Neural cell (in vitro differentiated cells): Measurements from ENCODE around the gene LRRC1. TPM values are rescaled to one million over a fixed set of nuclear protein-coding genes. Genes with fewer than 3 reads are reported as not detected.

Experiments used
- H2AFZ ChIP-seq: fragments of 200-600, 300-800 bp; sonication (generic), shearing (Covaris generic); 2 replicates; pipeline ENCODE4 v1.6.0; 2014; ENCODE audit warnings: low read depth, mild to moderate bottlenecking, antibody characterized with exemption, low read length, moderate library complexity
- H3F3A ChIP-seq: fragments of 200-600 bp; shearing (Covaris generic); 2 replicates; pipeline ENCODE4 v1.6.1; 2016; ENCODE audit warnings: mild to moderate bottlenecking, moderate library complexity, mixed read lengths, antibody characterized with exemption, low read length; ENCODE audit not compliant: insufficient read depth, poor library complexity, severe bottlenecking
- H3K27ac ChIP-seq: fragments of 200-600, 300-800 bp; sonication (generic), shearing (Covaris generic); 2 replicates; pipeline ENCODE4 v1.5.1; 2014; ENCODE audit warnings: mild to moderate bottlenecking, low read length, moderate library complexity
- H3K27me3 ChIP-seq: fragments of 300-800, 200-600 bp; sonication (generic), shearing (Covaris generic); 2 replicates; pipeline ENCODE4 v1.6.0; 2014; ENCODE audit warnings: mild to moderate bottlenecking, low read depth, low read length, moderate library complexity; ENCODE audit not compliant: insufficient read depth
- H3K36me3 ChIP-seq: fragments of 300-800, 200-600 bp; sonication (generic), shearing (Covaris generic); 2 replicates; pipeline ENCODE4 v1.5.1; 2014; ENCODE audit warnings: mild to moderate bottlenecking, antibody characterized with exemption, low read length, moderate library complexity; ENCODE audit not compliant: insufficient read depth
- H3K4me2 ChIP-seq: fragments of 300-800, 200-600 bp; sonication (generic), shearing (Covaris generic); 2 replicates; pipeline ENCODE4 v1.6.0; 2014; ENCODE audit warnings: mild to moderate bottlenecking, low read length
- H3K4me3 ChIP-seq: fragments of 300-800, 200-600 bp; sonication (generic), shearing (Covaris generic); 2 replicates; pipeline ENCODE4 v1.5.1; 2014; ENCODE audit warnings: mild to moderate bottlenecking, low read length, moderate library complexity
- H3K79me2 ChIP-seq: fragments of 200-600 bp; shearing (Covaris generic); replicated peaks from 2 replicates; pipeline ENCODE4 v1.6.0; 2014; ENCODE audit warnings: mild to moderate bottlenecking, low read length, moderate library complexity; ENCODE audit not compliant: insufficient read depth
- H3K9ac ChIP-seq: fragments of 300-800, 200-600 bp; sonication (generic), shearing (Covaris generic); 2 replicates; pipeline ENCODE4 v1.6.1; 2016; ENCODE audit warnings: mild to moderate bottlenecking, low read length, mixed read lengths
- H3K9me2 ChIP-seq: fragments of 200-600 bp; shearing (Covaris generic); 2 replicates; pipeline ENCODE4 v1.6.1; 2016; ENCODE audit warnings: mild to moderate bottlenecking, low read length, mixed read lengths; ENCODE audit not compliant: insufficient read depth
- H3K9me3 ChIP-seq: fragments of 200-600, 300-800 bp; sonication (generic), shearing (Covaris generic); 2 replicates; pipeline ENCODE4 v1.6.1; 2016; ENCODE audit warnings: mild to moderate bottlenecking, mixed run types, low read length, moderate library complexity, mixed read lengths
- H4K20me1 ChIP-seq: fragments of 200-600 bp; shearing (Covaris generic); 2 replicates; pipeline ENCODE4 v1.6.1; 2016; ENCODE audit warnings: mild to moderate bottlenecking, mixed run types; ENCODE audit not compliant: insufficient read depth
- EP300 ChIP-seq: fragments of 450-650 bp; conservative IDR thresholded peaks from 2 replicates; pipeline ENCODE4 v1.6.1; 2014; ENCODE audit warnings: antibody characterized with exemption, mild to moderate bottlenecking, moderate library complexity; ENCODE audit not compliant: poor library complexity, severe bottlenecking
- EZH2 ChIP-seq: fragments of 200-600, 300-800 bp; shearing (Covaris generic), sonication (generic); IDR thresholded peaks from 2 replicates; pipeline ENCODE4 v1.6.1; 2014; ENCODE audit warnings: antibody characterized with exemption, low read length, borderline replicate concordance, mild to moderate bottlenecking; ENCODE audit not compliant: insufficient read depth, poor library complexity, severe bottlenecking
- MXI1 ChIP-seq: fragments of 450-650 bp; conservative IDR thresholded peaks from 2 replicates; pipeline ENCODE4 v1.6.1; 2014; ENCODE audit warnings: antibody characterized with exemption, mild to moderate bottlenecking; ENCODE audit not compliant: poor library complexity, severe bottlenecking
- POLR2AphosphoS5 ChIP-seq: IDR thresholded peaks from 2 replicates; pipeline ENCODE4 v1.6.1; 2012
- RAD21 ChIP-seq: fragments of 450-650 bp; conservative IDR thresholded peaks from 2 replicates; pipeline ENCODE4 v1.6.1; 2014; ENCODE audit warnings: antibody characterized with exemption, mild to moderate bottlenecking, moderate library complexity
- REST ChIP-seq: IDR thresholded peaks from 2 replicates; pipeline ENCODE4 v1.6.1; 2012; ENCODE audit warnings: borderline replicate concordance
- SMC3 ChIP-seq: fragments of 450-650 bp; conservative IDR thresholded peaks from 2 replicates; pipeline ENCODE4 v1.6.1; 2014; ENCODE audit warnings: antibody characterized with exemption, mild to moderate bottlenecking, moderate library complexity; ENCODE audit not compliant: poor library complexity
- TAF1 ChIP-seq: IDR thresholded peaks from 2 replicates; pipeline ENCODE4 v1.6.1; 2012; ENCODE audit warnings: low read depth
- polyA plus RNA-seq: library from polyadenylated mRNA; depleted of rRNA; stranded (reverse); fragments of >200 nt; gene quantifications from 2 replicates; pipeline ENCODE4 v1.2.3, GENCODE V29; 2014
- TF ChIP-seq, protein P1 (sequence below): fragments of 450-650 bp; IDR thresholded peaks from 2 replicates; pipeline ENCODE4 v1.5.1; 2014; ENCODE audit warnings: antibody characterized with exemption, mild to moderate bottlenecking, moderate library complexity; ENCODE audit not compliant: poor library complexity, severe bottlenecking

Gene LRRC1
- polyA plus RNA-seq, 1 donor from 2014 or later: 21.2 TPM

DNA sequence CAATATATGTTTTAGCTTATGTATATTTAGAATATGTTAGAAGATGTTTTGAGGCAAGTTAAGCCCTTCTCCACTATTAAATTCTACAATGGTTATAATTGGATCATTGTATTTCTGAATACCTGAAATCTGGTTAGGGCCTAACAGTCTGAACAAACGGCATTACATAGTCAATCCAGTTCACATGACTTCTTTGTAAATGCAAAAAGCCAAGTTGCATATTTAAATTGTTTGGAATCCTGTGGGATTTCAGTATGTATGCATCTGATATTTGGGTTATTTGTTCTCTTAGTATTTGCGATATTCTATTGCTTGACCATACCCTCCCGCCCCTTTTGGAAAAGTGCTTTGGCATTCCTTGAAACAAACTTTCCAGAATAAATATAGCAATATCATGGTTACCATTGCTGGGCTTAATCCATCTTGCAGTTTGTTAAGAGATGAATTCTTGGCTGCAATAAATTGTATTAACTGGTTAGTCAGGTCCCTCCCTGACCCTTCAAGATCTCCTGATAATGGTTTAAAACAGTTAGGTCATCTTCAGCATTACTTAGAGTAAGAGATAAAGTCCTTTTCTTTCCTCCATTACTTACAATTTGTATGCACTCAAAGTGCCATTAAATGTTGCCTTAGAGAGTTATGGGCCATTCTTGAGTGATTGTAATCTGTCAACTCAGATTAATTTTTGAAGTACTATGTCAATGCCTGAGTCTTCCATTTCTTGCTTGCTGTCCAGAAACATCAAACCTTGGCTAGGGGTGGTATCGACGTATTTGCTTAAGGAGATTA is 36.5 kb downstream of the LRRC1 start:
- H3K27me3 ChIP-seq: no peaks in the 10 kb centered on the region
- no peaks in the 10 kb centered on the region for H3K9me3 ChIP-seq
- H2AFZ ChIP-seq: no peak overlapping the region
- H3K4me3 ChIP-seq: no peak overlapping the region
- H3K9ac ChIP-seq: no peak overlapping the region
- peaks cover 7% of the 10 kb centered on the region for H3F3A ChIP-seq
- H3K27ac ChIP-seq: no peak overlapping the region
- H3K79me2 ChIP-seq: peaks cover 44% of the 10 kb centered on the region
- H3K9me2 ChIP-seq: no peaks in the 10 kb centered on the region
- no peaks in the 10 kb centered on the region for H4K20me1 ChIP-seq
- H3K36me3 ChIP-seq: no peaks in the 10 kb centered on the region
- TF ChIP-seq TAF1: no peak
- TF ChIP-seq SMC3: no peak
- no peak for TF ChIP-seq POLR2AphosphoS5
- H3K4me2 ChIP-seq: no peak overlapping the region

GRCh38 chr6:53831936-53832660 is 37.3 kb downstream of the LRRC1 start:
- Histone ChIP-seq H3K4me3 (no peak overlapping the region), H4K20me1 (no peaks in the 10 kb centered on the region), H3K9ac (no peak overlapping the region), H2AFZ (no peak overlapping the region), H3K4me2 (no peak overlapping the region), H3K27me3 (no peaks in the 10 kb centered on the region), H3K27ac (peak overlapping the region; percentile 73), H3K9me3 (no peaks in the 10 kb centered on the region), H3K36me3 (no peaks in the 10 kb centered on the region), H3K79me2 (peaks cover 38% of the 10 kb centered on the region), H3K9me2 (no peaks in the 10 kb centered on the region), H3F3A (peaks cover 7% of the 10 kb centered on the region)
- TF ChIP-seq MXI1 (no peak), TAF1 (no peak), REST (no peak), EZH2 (no peak), POLR2AphosphoS5 (no peak), EP300 (no peak), RAD21 (no peak), SMC3 (no peak)
- TF ChIP-seq, protein P1, sequence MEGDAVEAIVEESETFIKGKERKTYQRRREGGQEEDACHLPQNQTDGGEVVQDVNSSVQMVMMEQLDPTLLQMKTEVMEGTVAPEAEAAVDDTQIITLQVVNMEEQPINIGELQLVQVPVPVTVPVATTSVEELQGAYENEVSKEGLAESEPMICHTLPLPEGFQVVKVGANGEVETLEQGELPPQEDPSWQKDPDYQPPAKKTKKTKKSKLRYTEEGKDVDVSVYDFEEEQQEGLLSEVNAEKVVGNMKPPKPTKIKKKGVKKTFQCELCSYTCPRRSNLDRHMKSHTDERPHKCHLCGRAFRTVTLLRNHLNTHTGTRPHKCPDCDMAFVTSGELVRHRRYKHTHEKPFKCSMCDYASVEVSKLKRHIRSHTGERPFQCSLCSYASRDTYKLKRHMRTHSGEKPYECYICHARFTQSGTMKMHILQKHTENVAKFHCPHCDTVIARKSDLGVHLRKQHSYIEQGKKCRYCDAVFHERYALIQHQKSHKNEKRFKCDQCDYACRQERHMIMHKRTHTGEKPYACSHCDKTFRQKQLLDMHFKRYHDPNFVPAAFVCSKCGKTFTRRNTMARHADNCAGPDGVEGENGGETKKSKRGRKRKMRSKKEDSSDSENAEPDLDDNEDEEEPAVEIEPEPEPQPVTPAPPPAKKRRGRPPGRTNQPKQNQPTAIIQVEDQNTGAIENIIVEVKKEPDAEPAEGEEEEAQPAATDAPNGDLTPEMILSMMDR: no peak
